Lower leg skin (tissue), 4 donors: Measurements from ENCODE around the gene AKR1C4. TPM values are rescaled to one million over a fixed set of nuclear protein-coding genes. Genes with fewer than 3 reads are reported as not detected.

ENCODE experiments used
- DNase-seq, 2 donors: peaks; one replicate each; pipeline ENCODE4 v3.0.0-alpha.2; 2019; ENCODE audit warnings: low spot score in 2 of 2
- H3K4me3 ChIP-seq: fragments of 200-600 bp; sonication (generic); 2 replicates; pipeline ENCODE4 v1.5.1; 2017; ENCODE audit warnings: mild to moderate bottlenecking, low read depth; ENCODE audit not compliant: poor library complexity, severe bottlenecking
- POLR2A ChIP-seq, 2 donors: fragments of 450-650 bp; IDR thresholded peaks; one replicate each; pipeline ENCODE4 v1.6.1; 2016 to 2017; ENCODE audit warnings: antibody characterized with exemption in 2 of 2, mild to moderate bottlenecking in 1 of 2, moderate library complexity in 1 of 2
- WGBS, 2 donors: methylation state at CpG; one replicate each; pipeline ENCODE4 v1.1.5; 2018; 5-methylcytosine and 5-hydroxymethylcytosine counted together
- intact Hi-C: fragments of 100-400 bp; cut with DNase I; formaldehyde crosslinking; loops from one replicate; pipeline ENCODE4 v1.15.0; 2023; ENCODE audit warnings: low total_unique reads
- total RNA-seq, 4 donors: library from RNA; depleted of rRNA; stranded (reverse); fragments of >200 nt; gene quantifications; one replicate each; pipeline ENCODE4 v1.1.0, GENCODE V29; 2016
- TF ChIP-seq, protein P1 (sequence below), 3 donors: fragments of 450-650 bp; IDR thresholded peaks; one replicate each; pipeline ENCODE4 v1.5.1; 2016; ENCODE audit warnings: antibody characterized with exemption in 3 of 3, mild to moderate bottlenecking in 3 of 3, moderate library complexity in 2 of 3

AKR1C4 gene
- total RNA-seq, 4 donors from 2014 or later, result not detected

DNA sequence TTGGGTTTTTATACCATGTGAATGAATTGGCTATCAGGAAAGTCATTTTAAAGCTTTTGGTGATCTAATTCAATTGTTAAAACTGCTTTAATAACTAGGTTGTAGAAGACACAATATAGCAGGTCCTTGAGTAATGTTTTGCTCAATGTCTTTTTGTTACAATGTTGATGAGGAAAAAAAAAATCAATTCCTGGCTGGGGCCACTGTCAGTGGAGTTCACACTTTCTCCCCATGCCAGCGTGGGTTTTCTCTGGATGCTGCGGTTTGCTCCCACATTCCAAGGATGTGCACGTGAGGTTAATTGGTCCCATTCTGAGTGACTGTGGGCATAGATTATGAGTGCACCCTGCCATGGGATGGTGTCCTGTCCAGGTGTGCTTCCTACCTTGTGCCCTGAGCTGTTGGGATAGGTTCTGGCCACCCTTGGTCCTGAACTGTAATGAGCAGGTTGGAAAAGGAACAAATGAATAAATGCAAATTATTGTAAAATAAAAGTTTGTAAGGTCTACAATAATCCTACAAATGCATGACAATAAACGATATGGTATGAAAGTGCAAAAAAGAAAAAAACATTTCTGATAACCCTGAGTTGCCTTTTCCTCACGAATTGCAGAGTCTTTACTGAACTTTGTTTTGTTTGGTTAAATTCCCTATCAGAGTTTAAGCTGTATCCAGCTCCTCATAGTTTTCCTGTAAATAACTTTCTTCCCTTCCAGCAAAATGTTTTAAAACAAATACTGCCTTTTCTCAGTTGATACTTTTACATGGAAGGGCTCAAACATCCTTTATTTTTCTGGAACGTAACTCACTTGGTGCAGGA lies 62.7 kb downstream of the AKR1C4 start:
- 79 to 82% methylated on average over 6 of the region's 6 CpGs for WGBS, 2 donors
- intact Hi-C loops, result no loop called here
- no peak overlapping the region for H3K4me3 ChIP-seq
- DNase-seq, result no peak
- TF ChIP-seq POLR2A (IDR thresholded peaks at IDR 0.05), result no peak
- TF ChIP-seq, protein P1, sequence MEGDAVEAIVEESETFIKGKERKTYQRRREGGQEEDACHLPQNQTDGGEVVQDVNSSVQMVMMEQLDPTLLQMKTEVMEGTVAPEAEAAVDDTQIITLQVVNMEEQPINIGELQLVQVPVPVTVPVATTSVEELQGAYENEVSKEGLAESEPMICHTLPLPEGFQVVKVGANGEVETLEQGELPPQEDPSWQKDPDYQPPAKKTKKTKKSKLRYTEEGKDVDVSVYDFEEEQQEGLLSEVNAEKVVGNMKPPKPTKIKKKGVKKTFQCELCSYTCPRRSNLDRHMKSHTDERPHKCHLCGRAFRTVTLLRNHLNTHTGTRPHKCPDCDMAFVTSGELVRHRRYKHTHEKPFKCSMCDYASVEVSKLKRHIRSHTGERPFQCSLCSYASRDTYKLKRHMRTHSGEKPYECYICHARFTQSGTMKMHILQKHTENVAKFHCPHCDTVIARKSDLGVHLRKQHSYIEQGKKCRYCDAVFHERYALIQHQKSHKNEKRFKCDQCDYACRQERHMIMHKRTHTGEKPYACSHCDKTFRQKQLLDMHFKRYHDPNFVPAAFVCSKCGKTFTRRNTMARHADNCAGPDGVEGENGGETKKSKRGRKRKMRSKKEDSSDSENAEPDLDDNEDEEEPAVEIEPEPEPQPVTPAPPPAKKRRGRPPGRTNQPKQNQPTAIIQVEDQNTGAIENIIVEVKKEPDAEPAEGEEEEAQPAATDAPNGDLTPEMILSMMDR (IDR thresholded peaks at IDR 0.05), result no peak

DNA sequence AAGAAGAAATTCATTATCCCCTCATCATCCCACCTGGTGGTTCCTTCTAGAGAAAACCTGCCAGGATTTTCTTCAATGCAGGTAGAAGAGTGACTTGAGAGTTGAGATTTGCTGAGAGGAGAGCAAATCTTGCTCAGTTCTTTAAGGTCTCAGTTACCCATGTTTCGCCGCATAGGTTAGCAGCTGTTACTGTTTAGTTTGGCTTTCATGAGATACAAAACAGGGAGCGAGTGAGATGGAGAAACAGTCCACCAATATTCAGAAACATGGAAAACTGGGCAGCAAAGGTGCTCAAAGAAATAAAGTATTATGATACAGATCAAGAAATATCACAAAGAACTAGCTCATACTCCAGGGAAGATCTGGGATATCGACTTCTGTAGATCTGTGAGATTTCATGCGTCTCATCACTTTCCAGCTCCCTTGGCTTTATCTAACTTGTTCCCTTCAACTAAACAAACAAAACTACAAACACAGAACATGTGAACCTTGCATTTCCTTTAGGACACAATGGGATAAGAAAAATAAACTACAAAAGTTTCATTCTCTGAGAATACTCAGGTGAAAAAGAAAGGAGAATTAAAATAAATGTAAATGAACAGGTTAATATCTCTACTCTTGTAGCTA lies 63.4 kb downstream of the AKR1C4 start:
- H3K4me3 ChIP-seq, result no peak overlapping the region
- 86 to 89% methylated on average over 5 of the region's 5 CpGs for WGBS, 2 donors
- intact Hi-C loops, result loop anchor here (1.0 kb wide), 1 partner anchor 30 kb away; no protein-coding TSS in a partner anchor
- no peak for TF ChIP-seq POLR2A (IDR thresholded peaks at IDR 0.05)
- TF ChIP-seq, protein P1 (IDR thresholded peaks at IDR 0.05), result no peak
- no peak for DNase-seq

DNA sequence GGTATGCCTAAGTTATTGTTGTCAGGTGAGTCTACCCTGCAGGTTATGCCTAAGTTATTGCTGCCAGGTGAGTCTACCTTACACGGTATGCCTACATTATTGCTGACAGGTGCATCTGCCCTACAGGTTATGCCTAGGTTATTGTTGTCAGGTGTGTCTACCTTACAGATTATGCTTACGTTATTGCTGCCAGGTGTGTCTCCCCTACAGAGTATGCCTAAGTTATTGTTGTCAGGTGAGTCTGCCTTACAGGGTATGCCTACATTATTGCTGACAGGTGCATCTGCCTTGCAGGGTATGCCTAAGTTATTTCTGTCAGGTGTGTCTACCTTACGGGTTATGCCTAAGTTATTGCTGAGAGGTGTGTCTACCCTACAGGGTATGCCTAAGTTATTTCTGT lies 64.2 kb downstream of the AKR1C4 start:
- no peak for DNase-seq

DNA sequence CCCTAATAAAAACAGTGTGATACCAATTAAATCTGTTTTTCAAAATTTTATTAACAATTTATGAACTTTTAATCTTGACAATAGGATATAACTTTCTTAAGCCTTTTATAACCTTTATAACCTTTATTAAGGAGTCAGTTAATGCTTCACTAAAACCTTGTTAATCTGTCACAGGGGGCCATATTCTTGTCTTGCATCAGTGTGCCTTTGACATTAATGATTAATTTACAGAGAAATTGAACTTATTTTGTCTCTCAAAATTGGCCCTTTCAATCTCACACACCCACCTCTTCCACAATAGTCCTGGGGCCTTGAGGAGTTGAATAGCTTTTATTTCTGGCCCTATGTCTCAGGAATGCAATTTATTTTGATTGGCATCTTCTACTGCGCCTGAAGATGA lies 68.5 kb downstream of the AKR1C4 start:
- H3K4me3 ChIP-seq, result no peak overlapping the region
- intact Hi-C loops, result no loop called here
- DNase-seq, result no peak
- no peak for TF ChIP-seq POLR2A (IDR thresholded peaks at IDR 0.05)
- TF ChIP-seq, protein P1 (IDR thresholded peaks at IDR 0.05), result no peak
- 77 to 86% methylated on average over 1 of the region's 1 CpG for WGBS, 2 donors

More for the DNA sequence above, 64.2 kb downstream of the AKR1C4 start:
- no peak for TF ChIP-seq POLR2A (IDR thresholded peaks at IDR 0.05)
- TF ChIP-seq, protein P1 (IDR thresholded peaks at IDR 0.05), result no peak
- 56 to 57% methylated on average over 3 of the region's 3 CpGs for WGBS, 2 donors
- no peak overlapping the region for H3K4me3 ChIP-seq
- intact Hi-C loops, result loop anchor here (1.0 kb wide), 1 partner anchor 31 kb away; no protein-coding TSS in a partner anchor

DNA sequence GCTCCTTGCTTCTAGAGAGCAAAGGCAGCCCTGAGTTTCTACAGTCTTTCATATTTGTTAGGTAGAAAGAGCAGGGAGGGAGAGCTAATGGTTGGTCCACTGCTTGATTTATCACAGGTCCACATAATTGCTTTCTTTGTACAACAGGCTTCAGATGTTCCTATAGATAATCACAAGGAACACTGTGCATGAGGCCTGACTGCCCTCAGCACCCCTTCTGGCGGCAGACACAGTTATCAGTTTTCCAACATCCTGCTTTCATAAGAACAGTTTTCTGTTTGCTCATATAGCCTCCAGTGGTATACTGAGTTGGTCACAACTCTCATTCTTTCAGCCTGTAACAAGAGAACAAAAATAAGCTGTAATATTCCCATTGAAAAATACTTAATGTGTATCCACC lies 69.7 kb downstream of the AKR1C4 start:
- TF ChIP-seq, protein P1 (IDR thresholded peaks at IDR 0.05), result no peak
- TF ChIP-seq POLR2A (IDR thresholded peaks at IDR 0.05), result no peak
- 84 to 88% methylated on average over 1 of the region's 1 CpG for WGBS, 2 donors
- no peak overlapping the region for H3K4me3 ChIP-seq
- intact Hi-C loops, result no loop called here
- no peak for DNase-seq
